NOMO-1 treated with DMSO at 0.1 percent for 48 hours (cell line): ENCODE results near the gene ELFN1.
A peak's percentile ranks its signal among the peaks of the same experiment; 100 is the strongest.

Experiments
- DNase-seq: peaks from one replicate; lab custom pipeline; 2025; ENCODE audit not compliant: unreplicated experiment; lab: John Stamatoyannopoulos, UW

Gene ELFN1

DNA sequence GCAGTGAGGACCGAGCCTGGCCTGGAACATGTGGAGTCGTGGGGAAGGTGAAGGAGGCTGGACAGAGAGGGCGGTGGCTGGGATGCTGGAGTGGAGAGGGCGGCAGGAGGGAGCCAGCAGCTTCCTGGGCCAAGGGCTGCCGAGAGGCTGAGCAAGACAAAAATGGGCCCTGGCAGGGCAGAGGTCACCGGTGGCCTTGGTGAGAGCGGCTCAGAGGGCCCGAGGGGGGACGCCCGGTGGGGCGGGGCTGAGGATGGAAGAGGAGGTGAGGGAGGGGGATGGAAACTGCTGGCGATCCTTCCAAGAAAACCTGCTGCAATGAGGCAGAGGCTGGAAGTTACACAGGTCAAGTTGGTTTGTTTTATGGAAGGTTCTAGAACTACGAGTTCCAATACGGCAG, 69.5 kb downstream of the ELFN1 start:
- DNase-seq: no peak

DNA sequence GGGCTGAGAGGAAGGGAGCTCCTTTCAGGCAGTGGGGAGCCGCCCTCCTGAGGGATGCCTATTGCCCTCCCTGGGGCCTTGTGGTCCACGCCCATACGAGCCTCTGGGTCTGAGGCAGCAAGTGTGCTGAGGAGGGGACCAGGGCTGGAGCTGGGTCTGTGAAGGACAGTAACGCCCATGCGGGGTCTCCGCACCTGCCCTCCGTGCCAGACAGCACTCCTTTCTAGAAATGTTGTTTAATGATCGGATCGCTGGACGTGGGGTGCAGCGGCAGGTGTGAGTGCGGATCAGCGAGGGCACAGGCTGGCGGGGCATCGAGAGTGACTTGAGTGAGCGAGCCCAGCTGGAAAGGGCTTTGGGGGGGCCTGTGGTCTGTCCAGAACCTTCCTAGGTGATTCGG, 70.1 kb downstream of the ELFN1 start:
- no peak for DNase-seq

DNA sequence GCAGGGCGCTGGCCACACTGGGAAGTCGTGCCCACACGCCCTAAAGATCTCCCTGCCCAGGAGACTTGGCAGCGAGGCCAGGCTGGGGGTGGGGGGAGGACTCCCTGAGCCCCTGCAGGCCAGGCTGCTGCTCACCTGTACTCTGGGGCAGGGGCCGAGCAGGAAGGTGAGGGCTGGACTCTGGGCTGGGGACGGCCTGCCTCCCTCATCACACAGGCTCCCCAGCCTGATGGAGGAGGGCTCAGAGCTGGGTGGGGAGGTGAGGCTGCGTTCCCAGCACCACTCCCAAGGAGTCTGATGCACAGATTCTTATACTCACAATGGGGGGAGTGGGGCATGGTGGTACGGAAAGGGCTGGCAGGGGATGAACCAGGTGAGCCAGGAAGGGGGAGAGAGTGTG, 71.2 kb downstream of the ELFN1 start:
- no peak for DNase-seq

DNA sequence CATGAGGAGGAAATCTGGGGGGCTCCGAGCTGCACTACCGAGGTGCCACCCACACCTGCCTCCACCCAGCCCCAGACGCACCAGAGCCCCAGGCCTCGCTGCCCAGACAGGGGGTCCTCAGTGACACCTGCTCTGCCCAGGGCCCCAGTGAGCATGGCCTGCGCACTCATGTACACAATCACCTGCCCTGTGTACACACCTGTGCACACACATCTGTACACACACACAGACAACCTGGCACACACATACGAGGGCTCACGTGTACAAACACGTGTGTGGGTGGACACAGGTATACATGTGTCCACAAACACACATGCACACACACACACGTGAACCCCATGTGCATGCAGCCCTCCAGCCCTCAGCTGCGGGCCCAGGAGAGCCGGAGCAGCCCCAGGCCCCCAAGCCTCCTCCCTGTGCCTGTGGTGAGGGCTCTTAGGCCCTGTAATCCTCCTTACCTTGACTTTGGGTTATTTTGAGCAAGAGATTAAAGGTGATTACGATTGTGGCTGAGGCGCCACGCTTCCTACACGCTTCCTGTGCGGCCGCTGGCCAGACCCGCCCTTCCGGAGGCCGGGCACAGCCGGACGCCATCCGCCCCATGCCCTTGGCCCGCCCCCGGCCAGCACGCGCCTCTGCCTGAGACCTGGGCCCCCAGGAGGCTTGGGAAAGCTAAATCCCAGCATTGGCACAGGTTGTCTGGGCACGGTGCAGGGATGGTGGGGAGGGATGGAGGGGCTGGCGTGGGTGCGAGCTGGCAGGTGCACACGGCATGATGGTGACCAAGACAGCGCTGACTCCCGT, 71.9 kb downstream of the ELFN1 start:
- DNase-seq: peak; percentile 65

DNA sequence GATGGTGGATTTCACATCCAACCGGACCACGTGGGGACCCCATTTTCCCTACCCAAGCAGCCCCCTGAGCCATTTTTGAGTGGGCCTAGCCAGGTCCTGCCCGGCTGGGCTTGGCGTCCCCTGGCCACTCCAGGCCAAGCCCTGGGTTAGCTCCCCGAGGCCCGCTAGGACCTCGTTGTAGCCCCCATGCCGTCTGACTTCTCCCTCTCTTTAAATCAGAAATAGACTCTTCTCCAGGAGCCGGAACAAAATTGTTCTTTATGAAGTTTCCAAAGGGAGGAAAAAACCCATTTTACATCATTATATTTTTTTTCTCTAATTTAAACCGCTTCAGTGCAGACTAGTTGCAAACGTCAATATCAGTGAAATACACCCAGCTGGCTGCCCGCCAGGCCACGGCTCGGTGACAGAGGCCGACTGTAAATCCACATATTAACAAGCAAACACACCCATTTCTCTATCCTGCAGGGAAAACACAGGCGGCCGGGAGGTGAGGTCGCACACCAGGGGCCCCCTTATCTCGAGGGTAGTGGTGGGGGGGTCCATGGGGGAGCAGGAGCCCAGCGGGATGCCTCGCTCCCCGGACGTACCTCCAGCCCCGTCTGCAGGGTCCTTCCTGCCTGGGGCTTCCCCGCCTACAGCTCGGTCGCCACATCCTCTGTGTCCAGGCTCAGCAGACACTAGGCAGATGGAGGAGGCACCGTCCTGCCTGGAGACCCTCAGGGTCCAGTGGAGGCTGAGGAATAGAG, 72.7 kb downstream of the ELFN1 start:
- DNase-seq: peak; percentile 45

DNA sequence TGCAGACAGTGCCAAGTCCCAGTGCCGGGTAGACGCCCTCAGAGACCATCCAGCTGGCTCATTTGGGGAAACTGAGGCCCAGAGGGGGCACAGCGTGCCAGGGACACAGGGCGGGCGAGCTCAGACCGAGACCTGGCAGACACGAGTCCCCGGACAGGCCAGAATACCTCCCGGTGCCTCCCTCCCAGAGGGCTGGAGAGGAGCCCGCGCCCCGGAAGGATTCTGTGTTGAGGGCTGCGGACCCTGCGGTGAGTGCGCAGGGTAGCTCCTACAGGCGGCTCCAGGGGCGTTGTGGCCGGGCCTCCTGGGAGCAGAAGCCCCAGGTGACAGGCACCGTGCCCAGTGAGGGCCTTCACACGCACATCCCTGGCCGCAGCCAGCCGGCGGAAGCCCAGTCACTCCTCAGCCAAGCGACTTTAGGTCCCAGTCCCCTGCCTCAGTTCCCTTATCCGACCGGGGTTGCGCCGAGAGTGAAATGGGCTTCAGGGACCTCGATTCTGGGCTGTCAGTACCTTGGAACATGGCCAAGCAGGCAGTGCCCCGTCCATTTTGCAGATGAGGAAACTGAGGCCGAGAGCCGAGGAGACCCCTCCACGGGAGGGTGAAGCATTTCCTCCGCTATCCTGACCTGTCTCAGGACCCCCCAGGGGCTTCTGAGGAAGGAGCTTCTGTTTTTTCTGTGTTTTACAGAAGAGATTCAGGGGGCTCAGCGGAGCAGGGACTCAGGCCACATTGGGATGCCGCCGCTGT, 73.6 kb downstream of the ELFN1 start:
- no peak for DNase-seq

DNA sequence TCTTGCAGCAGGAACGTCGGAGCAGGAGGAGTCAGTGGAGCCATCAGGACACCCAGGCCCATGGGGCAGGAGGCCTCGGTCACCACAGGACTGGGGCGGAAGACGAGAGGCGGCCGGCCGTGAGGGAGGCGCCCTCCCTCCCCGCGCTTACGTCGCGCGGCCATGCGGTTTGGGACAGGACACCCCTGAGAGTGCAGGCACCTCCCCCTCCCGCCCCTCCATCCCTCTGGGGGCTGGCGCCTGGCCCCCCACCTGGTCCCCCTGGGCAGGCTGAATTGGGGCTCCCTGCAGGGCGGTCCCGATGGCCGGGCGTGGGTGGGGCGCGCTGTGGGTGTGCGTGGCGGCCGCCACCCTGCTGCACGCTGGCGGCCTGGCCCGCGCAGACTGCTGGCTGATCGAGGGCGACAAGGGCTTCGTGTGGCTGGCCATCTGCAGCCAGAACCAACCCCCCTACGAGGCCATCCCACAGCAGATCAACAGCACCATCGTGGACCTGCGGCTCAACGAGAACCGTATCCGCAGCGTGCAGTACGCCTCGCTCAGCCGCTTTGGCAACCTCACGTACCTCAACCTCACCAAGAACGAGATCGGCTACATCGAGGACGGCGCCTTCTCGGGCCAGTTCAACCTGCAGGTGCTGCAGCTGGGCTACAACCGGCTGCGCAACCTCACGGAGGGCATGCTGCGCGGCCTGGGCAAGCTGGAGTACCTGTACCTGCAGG, 74.4 kb downstream of the ELFN1 start:
- no peak for DNase-seq

DNA sequence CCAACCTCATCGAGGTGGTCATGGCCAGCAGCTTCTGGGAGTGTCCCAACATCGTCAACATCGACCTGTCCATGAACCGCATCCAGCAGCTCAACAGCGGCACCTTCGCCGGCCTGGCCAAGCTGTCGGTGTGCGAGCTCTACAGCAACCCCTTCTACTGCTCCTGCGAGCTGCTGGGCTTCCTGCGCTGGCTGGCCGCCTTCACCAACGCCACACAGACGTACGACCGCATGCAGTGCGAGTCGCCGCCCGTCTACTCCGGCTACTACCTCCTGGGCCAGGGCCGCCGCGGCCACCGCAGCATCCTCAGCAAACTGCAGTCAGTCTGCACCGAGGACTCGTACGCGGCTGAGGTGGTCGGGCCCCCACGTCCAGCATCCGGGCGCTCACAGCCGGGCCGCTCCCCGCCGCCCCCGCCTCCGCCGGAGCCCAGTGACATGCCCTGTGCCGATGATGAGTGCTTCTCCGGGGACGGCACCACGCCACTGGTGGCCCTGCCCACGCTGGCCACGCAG, 75.0 kb downstream of the ELFN1 start:
- DNase-seq: no peak

DNA sequence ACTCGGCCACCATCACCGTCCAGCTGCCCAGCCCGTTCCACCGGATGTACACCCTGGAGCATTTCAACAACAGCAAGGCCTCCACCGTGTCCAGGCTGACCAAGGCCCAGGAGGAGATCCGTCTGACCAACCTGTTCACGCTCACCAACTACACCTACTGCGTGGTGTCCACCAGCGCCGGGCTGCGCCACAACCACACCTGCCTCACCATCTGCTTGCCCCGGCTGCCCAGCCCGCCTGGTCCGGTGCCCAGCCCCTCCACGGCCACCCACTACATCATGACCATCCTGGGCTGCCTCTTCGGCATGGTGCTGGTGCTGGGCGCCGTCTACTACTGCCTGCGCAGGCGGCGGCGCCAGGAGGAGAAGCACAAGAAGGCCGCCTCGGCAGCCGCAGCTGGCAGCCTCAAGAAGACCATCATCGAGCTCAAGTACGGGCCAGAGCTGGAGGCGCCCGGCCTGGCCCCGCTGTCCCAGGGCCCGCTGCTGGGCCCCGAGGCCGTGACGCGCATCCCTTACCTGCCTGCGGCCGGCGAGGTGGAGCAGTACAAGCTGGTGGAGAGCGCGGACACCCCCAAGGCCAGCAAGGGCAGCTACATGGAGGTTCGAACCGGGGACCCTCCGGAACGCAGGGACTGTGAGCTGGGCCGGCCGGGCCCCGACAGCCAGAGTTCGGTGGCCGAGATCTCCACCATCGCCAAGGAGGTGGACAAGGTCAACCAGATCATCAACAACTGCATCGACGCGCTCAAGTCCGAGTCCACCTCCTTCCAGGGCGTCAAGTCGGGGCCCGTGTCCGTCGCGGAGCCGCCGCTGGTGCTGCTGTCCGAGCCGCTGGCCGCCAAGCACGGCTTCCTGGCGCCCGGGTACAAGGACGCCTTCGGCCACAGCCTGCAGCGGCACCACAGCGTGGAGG, 75.8 kb downstream of the ELFN1 start:
- DNase-seq: no peak

DNA sequence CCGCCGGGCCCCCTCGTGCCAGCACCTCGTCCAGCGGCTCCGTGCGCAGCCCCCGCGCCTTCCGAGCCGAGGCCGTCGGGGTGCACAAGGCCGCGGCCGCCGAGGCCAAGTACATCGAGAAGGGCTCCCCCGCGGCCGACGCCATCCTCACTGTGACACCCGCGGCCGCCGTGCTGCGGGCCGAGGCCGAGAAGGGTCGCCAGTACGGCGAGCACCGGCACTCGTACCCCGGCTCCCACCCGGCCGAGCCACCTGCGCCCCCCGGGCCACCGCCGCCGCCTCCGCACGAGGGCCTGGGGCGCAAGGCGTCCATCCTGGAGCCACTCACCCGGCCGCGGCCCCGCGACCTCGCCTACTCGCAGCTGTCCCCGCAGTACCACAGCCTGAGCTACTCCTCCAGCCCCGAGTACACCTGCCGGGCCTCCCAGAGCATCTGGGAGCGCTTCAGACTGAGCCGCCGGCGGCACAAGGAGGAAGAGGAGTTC, 76.5 kb downstream of the ELFN1 start:
- DNase-seq: no peak

DNA sequence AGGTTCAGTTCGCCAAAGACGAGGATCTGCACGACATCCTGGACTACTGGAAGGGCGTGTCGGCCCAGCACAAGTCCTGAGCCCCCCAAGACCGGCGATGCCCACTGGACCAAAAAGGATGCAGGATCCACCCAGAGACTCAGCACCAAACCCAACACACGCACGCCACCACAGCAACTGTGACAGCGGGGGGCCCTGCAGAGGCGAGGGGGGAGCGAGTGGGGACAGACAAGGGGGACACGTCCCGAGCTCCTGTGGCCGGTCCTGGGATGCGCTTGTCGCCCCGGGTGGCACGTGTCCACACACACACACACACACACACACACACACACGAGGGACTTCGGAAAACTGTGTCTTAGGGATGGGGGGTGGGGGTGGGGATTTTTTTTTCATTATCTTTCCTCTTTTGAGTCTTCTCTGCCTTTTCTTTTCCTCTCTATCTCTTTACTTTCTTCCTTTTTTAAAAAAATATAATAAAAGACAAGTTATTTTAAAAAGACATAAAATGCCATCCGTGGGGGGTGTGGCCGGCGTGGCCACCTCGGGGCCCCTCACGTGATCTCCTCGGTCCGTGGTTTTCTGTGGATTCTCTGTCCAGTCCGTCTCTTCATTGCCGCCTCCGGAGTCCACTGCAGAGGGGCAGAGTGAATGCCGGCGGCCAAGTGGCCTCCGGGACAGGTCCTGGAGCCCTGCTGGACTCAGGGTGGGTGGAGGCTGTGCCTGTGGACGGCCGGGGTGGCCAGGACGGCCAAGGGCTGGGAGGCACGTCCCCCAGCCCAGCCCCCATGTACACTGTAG, 77.1 kb downstream of the ELFN1 start:
- DNase-seq: no peak

DNA sequence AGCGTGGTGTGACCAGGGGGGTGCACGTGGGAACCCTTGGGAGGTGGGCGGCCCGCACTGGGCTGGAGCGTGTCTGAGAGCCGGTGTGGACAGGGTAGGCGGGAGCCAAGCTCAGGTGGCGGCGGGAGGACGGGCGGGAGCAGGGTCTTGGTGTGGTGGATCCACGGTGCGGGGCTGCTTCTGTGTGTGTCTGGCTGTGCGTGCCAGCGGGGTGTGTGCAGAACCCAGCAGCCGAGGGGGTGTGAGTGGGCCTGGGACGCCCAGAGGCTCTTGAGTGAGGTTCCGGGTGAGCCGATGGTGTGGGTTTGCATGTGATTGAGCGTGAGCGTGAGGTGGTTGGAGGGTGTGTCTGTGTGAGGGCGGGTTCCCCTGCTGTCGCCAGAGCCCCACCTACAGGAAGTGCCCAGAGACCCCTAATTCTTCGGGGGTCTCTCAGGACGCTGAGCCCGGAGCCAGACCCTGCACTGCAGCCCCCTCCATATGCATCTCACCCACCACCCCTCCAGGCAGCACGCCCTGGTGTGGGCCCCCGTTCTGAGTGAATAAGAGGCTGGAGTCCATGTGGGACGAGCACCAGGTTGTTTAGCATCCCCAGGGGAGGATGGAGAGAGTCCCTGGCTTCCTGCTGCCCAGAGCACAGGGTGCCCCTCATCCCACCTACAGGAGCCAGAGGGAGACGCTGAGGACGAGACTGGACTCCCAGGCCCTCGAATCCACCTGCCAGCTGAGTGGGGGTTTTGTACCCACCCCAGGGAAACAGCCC, 78.2 kb downstream of the ELFN1 start:
- no peak for DNase-seq

DNA sequence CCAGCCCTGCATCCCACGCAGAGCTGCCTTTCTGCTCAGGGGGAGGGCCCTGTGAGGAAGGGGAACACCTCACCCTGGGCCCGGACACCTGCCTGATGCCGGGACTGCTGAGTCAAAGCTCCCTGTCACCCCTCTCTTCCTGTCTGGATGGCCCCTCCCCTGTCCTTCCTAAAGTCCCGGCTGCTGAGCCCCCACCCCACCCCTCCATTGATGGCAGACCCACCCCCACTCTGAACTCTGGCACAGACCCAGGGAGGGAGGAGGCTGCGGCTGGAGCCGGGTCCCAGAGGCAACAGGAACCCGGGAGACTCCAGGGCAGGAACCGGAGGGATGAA, 78.7 kb downstream of the ELFN1 start:
- no peak for DNase-seq

DNA sequence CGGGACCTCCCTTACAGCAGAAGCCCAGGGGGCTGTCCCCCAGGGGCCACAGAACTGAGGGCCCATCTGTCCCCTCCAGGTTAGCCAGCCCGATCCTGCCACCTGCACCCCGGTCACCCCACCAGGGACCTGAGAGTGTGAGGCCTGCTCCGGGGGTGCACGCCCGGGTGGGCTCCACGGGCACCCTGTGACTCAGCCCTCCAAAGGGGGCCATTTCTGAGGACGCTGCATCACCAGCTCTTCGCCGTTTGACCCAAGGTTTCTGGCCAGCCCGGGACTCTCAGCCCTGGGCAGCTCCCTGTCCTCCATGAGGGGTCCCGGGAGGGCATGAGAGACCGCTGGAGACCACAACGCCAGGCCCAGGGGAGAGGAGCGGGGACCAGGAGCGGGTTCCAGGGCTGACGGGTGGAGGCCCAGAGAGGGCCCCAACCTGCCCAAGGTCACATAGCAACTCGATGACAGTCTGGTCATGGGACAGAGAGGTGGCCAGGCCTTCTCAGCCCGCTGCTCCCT, 79.3 kb downstream of the ELFN1 start:
- DNase-seq: no peak

DNA sequence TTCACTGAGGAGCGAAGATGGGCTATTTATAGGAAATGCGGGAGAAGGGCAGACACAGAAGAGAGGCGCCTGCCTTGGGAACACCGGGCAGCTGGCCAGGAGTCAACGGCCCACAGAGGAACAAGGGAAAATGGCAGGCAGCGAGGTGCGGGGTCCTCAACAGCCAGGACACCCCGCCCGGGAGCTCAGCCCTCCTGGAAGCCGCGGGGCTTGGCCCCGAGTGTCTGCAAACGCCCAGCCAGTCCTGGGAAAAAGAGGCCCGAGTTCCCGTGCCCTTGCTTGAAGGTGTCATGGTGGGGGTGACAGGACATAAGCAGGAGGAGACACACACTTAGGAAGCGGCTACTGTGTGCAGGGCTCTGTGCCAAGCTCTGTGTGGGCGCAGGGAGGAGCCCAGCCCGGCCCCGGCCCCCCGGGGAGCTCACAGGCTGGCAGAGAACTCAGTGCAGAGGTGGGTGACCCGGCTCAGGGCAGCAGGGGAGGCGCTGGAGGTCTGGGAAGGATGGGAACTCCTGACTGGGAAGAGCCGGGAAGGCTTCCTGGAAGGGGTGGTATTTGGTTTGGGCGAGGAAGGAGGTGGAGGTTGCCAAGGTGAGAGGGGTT, 79.9 kb downstream of the ELFN1 start:
- no peak for DNase-seq

DNA sequence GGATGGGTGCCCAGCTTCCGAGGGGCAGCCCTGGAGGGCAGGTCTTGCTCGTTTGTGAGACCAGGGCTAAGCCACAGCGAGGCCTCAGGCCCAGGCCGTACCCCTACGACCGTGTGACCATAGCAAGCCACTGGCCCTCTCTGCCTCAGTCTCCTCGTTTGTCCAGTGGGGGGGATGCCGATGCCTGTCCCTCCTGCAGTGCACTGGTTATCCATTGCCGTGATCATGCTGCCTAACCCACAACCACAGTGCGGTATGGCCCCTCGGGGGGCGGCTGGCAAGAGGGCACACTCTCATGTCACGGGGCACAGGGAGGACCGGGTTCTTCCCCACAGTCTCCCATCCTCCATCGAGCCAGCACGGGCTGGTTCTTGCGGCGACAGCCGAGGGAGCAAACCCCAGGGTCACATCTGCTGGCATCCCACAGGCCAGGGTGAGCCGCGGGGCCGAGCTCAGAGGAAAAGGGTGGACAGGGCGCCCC, 80.5 kb downstream of the ELFN1 start:
- no peak for DNase-seq

DNA sequence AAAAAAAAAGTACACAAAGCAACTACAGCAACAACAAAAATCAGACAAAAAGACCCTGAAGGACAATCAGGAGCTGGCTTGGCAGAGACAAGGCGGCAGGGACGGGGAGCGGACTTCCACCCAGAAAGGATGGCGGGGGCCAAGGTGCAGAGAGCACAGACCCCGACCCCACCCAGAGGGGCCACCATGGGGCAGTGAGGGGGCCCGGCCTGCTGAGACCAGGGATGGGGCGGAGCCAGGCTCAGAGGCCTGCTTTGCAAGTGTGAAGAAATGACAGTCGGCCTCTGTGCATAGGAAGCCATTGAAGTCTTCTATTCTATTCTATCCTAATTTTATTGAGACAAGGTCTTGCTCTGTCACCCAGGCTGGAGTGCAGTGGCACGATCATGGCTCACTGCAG, 82.0 kb downstream of the ELFN1 start:
- no peak for DNase-seq
